Measurements from ENCODE around the gene ADGB.

ADGB gene

GRCh38 chr6:146770965-146771735, 172.4 kb downstream of the ADGB start:
- Histone ChIP-seq H4K91ac (ENCODE audit: low read depth, low read length) (no peak overlapping the region), H2BK5ac (ENCODE audit: low read depth, low read length, poor library complexity) (no peak overlapping the region), H3K4me2 (ENCODE audit: low read length) (no peak overlapping the region), H3K14ac (ENCODE audit: low read length) (no peak overlapping the region), H2AFZ (ENCODE audit: insufficient read depth, low read length, poor library complexity) (no peak overlapping the region), H3K79me1 (ENCODE audit: low read length) (no peaks in the 10 kb centered on the region), H3K27ac (ENCODE audit: low read depth, low read length) (no peak overlapping the region), H3K36me3 (ENCODE audit: control insufficient read depth in 1 of 2, insufficient read depth in 2 of 2, low read length in 2 of 2) (no peaks in the 10 kb centered on the region), H3K4me1 (ENCODE audit: control insufficient read depth in 1 of 2, insufficient read depth in 2 of 2, low read length in 2 of 2) (no peaks in the 10 kb centered on the region), H4K8ac (ENCODE audit: low read depth, low read length) (no peak overlapping the region), H3K79me2 (ENCODE audit: control insufficient read depth, insufficient read depth, low read length, poor library complexity) (no peaks in the 10 kb centered on the region), H3K9me3 (ENCODE audit: insufficient read depth, low read depth, low read length) (no peaks in the 10 kb centered on the region), H2BK12ac (ENCODE audit: low read length) (no peak overlapping the region), H4K12ac (ENCODE audit: low read depth, low read length) (no peak overlapping the region), H3K9ac (ENCODE audit: low read length) (no peak overlapping the region), H2AK5ac (ENCODE audit: low read length) (no peak overlapping the region), H3K23ac (ENCODE audit: low read length) (no peak overlapping the region), H3K18ac (ENCODE audit: low read length) (no peak overlapping the region), H3K4ac (ENCODE audit: low read depth, low read length) (no peak overlapping the region), H2BK120ac (ENCODE audit: insufficient read depth, low read length, poor library complexity) (no peak overlapping the region), H3K27me3 (ENCODE audit: insufficient read depth, low read length) (no peaks in the 10 kb centered on the region), H3K4me3 (ENCODE audit: low read depth, low read length) (no peak overlapping the region)
- DNase-seq, result no peak
- no CpG with 5 or more reads among the region's 14 CpGs for WGBS (ENCODE audit: extremely low coverage, insufficient coverage, insufficient read length)

- H2BK5ac ChIP-seq (ENCODE audit: low read depth, low read length, poor library complexity), result no peak overlapping the region
- H4K12ac ChIP-seq (ENCODE audit: low read depth, low read length), result no peak overlapping the region
- no peak for DNase-seq
- no peak overlapping the region for H3K18ac ChIP-seq (ENCODE audit: low read length)
- H4K8ac ChIP-seq (ENCODE audit: low read depth, low read length), result no peak overlapping the region
- H3K36me3 ChIP-seq (ENCODE audit: control insufficient read depth in 1 of 2, insufficient read depth in 2 of 2, low read length in 2 of 2), result no peaks in the 10 kb centered on the region
- H3K9ac ChIP-seq (ENCODE audit: low read length), result no peak overlapping the region
- no peak overlapping the region for H3K27ac ChIP-seq (ENCODE audit: low read depth, low read length)
- H2AFZ ChIP-seq (ENCODE audit: insufficient read depth, low read length, poor library complexity), result no peak overlapping the region
- H3K23ac ChIP-seq (ENCODE audit: low read length), result no peak overlapping the region
- H3K27me3 ChIP-seq (ENCODE audit: insufficient read depth, low read length), result no peaks in the 10 kb centered on the region
- no peak overlapping the region for H4K91ac ChIP-seq (ENCODE audit: low read depth, low read length)
- H2BK120ac ChIP-seq (ENCODE audit: insufficient read depth, low read length, poor library complexity), result no peak overlapping the region
- H3K4me1 ChIP-seq (ENCODE audit: control insufficient read depth in 1 of 2, insufficient read depth in 2 of 2, low read length in 2 of 2), result no peaks in the 10 kb centered on the region
- no peak overlapping the region for H2BK12ac ChIP-seq (ENCODE audit: low read length)
- H3K4me3 ChIP-seq (ENCODE audit: low read depth, low read length), result no peak overlapping the region
- H3K9me3 ChIP-seq (ENCODE audit: insufficient read depth, low read depth, low read length), result no peaks in the 10 kb centered on the region
- H3K14ac ChIP-seq (ENCODE audit: low read length), result no peak overlapping the region
- no peak overlapping the region for H2AK5ac ChIP-seq (ENCODE audit: low read length)
- no peaks in the 10 kb centered on the region for H3K79me2 ChIP-seq (ENCODE audit: control insufficient read depth, insufficient read depth, low read length, poor library complexity)
- no peak overlapping the region for H3K4me2 ChIP-seq (ENCODE audit: low read length)
- no peak overlapping the region for H3K4ac ChIP-seq (ENCODE audit: low read depth, low read length)
- no peaks in the 10 kb centered on the region for H3K79me1 ChIP-seq (ENCODE audit: low read length)
Observed at GRCh38 chr6:146775220-146775619, 176.4 kb downstream of the ADGB start.

GRCh38 chr6:146781836-146782235, 183.1 kb downstream of the ADGB start:
- WGBS (ENCODE audit: extremely low coverage, insufficient coverage, insufficient read length), result no CpG with 5 or more reads among the region's 3 CpGs
- H4K91ac ChIP-seq (ENCODE audit: low read depth, low read length), result no peak overlapping the region
- H4K8ac ChIP-seq (ENCODE audit: low read depth, low read length), result no peak overlapping the region
- no peak overlapping the region for H3K18ac ChIP-seq (ENCODE audit: low read length)
- H3K4me1 ChIP-seq (ENCODE audit: control insufficient read depth in 1 of 2, insufficient read depth in 2 of 2, low read length in 2 of 2), result no peaks in the 10 kb centered on the region
- DNase-seq, result no peak
- no peaks in the 10 kb centered on the region for H3K79me1 ChIP-seq (ENCODE audit: low read length)
- no peak overlapping the region for H3K4ac ChIP-seq (ENCODE audit: low read depth, low read length)
- no peak overlapping the region for H2AFZ ChIP-seq (ENCODE audit: insufficient read depth, low read length, poor library complexity)
- no peak overlapping the region for H2BK12ac ChIP-seq (ENCODE audit: low read length)
- no peaks in the 10 kb centered on the region for H3K79me2 ChIP-seq (ENCODE audit: control insufficient read depth, insufficient read depth, low read length, poor library complexity)
- H2BK5ac ChIP-seq (ENCODE audit: low read depth, low read length, poor library complexity), result no peak overlapping the region
- H3K23ac ChIP-seq (ENCODE audit: low read length), result no peak overlapping the region
- H3K4me3 ChIP-seq (ENCODE audit: low read depth, low read length), result no peak overlapping the region
- H4K12ac ChIP-seq (ENCODE audit: low read depth, low read length), result no peak overlapping the region
- no peak overlapping the region for H3K27ac ChIP-seq (ENCODE audit: low read depth, low read length)
- no peaks in the 10 kb centered on the region for H3K27me3 ChIP-seq (ENCODE audit: insufficient read depth, low read length)
- H3K14ac ChIP-seq (ENCODE audit: low read length), result no peak overlapping the region
- no peak overlapping the region for H2AK5ac ChIP-seq (ENCODE audit: low read length)
- no peak overlapping the region for H3K9ac ChIP-seq (ENCODE audit: low read length)
- H2BK120ac ChIP-seq (ENCODE audit: insufficient read depth, low read length, poor library complexity), result no peak overlapping the region
- no peak overlapping the region for H3K4me2 ChIP-seq (ENCODE audit: low read length)
- H3K9me3 ChIP-seq (ENCODE audit: insufficient read depth, low read depth, low read length), result no peaks in the 10 kb centered on the region
- H3K36me3 ChIP-seq (ENCODE audit: control insufficient read depth in 1 of 2, insufficient read depth in 2 of 2, low read length in 2 of 2), result no peaks in the 10 kb centered on the region

GRCh38 chr6:146785001-146785585, 186.3 kb downstream of the ADGB start:
- H4K8ac ChIP-seq (ENCODE audit: low read depth, low read length), result no peak overlapping the region
- no peaks in the 10 kb centered on the region for H3K79me2 ChIP-seq (ENCODE audit: control insufficient read depth, insufficient read depth, low read length, poor library complexity)
- no peak overlapping the region for H3K14ac ChIP-seq (ENCODE audit: low read length)
- no peak overlapping the region for H3K4me3 ChIP-seq (ENCODE audit: low read depth, low read length)
- peak in 1 of 2 donors; percentile 77 for DNase-seq
- no peak overlapping the region for H2BK12ac ChIP-seq (ENCODE audit: low read length)
- H3K4me1 ChIP-seq (ENCODE audit: control insufficient read depth in 1 of 2, insufficient read depth in 2 of 2, low read length in 2 of 2), result no peaks in the 10 kb centered on the region
- no peak overlapping the region for H3K9ac ChIP-seq (ENCODE audit: low read length)
- no peak overlapping the region for H2AFZ ChIP-seq (ENCODE audit: insufficient read depth, low read length, poor library complexity)
- H3K27ac ChIP-seq (ENCODE audit: low read depth, low read length), result no peak overlapping the region
- H2BK5ac ChIP-seq (ENCODE audit: low read depth, low read length, poor library complexity), result no peak overlapping the region
- no peaks in the 10 kb centered on the region for H3K36me3 ChIP-seq (ENCODE audit: control insufficient read depth in 1 of 2, insufficient read depth in 2 of 2, low read length in 2 of 2)
- H2AK5ac ChIP-seq (ENCODE audit: low read length), result no peak overlapping the region
- no peak overlapping the region for H4K91ac ChIP-seq (ENCODE audit: low read depth, low read length)
- no peak overlapping the region for H3K4me2 ChIP-seq (ENCODE audit: low read length)
- no peak overlapping the region for H3K23ac ChIP-seq (ENCODE audit: low read length)
- H3K27me3 ChIP-seq (ENCODE audit: insufficient read depth, low read length), result no peaks in the 10 kb centered on the region
- no peaks in the 10 kb centered on the region for H3K9me3 ChIP-seq (ENCODE audit: insufficient read depth, low read depth, low read length)
- H3K4ac ChIP-seq (ENCODE audit: low read depth, low read length), result no peak overlapping the region
- H4K12ac ChIP-seq (ENCODE audit: low read depth, low read length), result no peak overlapping the region
- H3K79me1 ChIP-seq (ENCODE audit: low read length), result peaks cover 2% of the 10 kb centered on the region
- WGBS (ENCODE audit: extremely low coverage, insufficient coverage, insufficient read length), result no CpG with 5 or more reads among the region's 5 CpGs
- no peak overlapping the region for H3K18ac ChIP-seq (ENCODE audit: low read length)
- H2BK120ac ChIP-seq (ENCODE audit: insufficient read depth, low read length, poor library complexity), result no peak overlapping the region

All from trophoblast cell (in vitro differentiated cells and primary cell).